GM10266 (cell line): ENCODE results near the gene PRDX5.

Experiments
- DNase-seq: peaks from one replicate; pipeline ENCODE4 v3.0.0; 2012; ENCODE audit errors: extremely low spot score
- CTCF ChIP-seq: IDR thresholded peaks from 2 replicates; pipeline ENCODE4 v1.5.1; 2012; ENCODE audit warnings: mild to moderate bottlenecking, low read depth; ENCODE audit not compliant: control insufficient read depth, insufficient read depth; ENCODE audit errors: missing control alignments

Gene PRDX5

GRCh38 chr11:64291262-64291751 is 26.6 kb upstream of the PRDX5 start, which contains the start of gene KCNK4:
Gene KCNK4, plus strand, starts transcription at chr11:64291302. Its CDS starts 1,717 bp downstream, at chr11:64293019.
- DNase-seq, result no peak
- no peak for TF ChIP-seq CTCF

- TF ChIP-seq CTCF, result no peak
- no peak for DNase-seq
Measured at GRCh38 chr11:64291752-64292459, 26.0 kb upstream of the PRDX5 start.

GRCh38 chr11:64292460-64293254 is 25.3 kb upstream of the PRDX5 start:
- no peak for TF ChIP-seq CTCF
- DNase-seq, result no peak

GRCh38 chr11:64294774-64295173 is 23.1 kb upstream of the PRDX5 start:
- no peak for TF ChIP-seq CTCF
- no peak for DNase-seq

- no peak for DNase-seq
Measured at GRCh38 chr11:64295760-64296159, 22.2 kb upstream of the PRDX5 start.

DNA sequence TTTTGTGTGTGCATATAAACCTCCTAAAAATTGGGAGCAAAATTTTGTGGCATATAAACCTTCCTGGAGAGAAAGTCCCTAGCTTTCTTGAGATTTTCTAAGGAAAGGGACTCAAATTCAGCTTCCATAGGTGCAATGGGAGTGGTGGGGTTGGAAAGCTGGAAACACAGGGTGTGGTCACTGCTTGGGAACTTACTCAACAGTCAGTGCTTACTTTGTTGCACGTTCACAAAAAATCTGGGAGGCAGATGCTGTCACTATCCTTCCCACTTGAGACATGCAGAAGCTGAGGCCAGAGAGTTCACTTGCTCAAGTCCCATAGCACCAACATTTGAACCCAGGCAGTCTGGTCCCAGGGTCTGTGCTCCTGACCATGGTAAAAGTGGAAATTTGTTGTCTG is 21.7 kb upstream of the PRDX5 start:
- TF ChIP-seq CTCF, result no peak
- DNase-seq, result no peak

More at GRCh38 chr11:64295760-64296159, 22.2 kb upstream of the PRDX5 start:
- TF ChIP-seq CTCF, result no peak
